CD4-positive, alpha-beta T cell (primary cell): Measurements from ENCODE around the gene AGBL4. TPM values are rescaled to one million over a fixed set of nuclear protein-coding genes. Genes with fewer than 3 reads are reported as not detected.

Experiments
- ATAC-seq: fragments of 200-7000 bp; cut with Tn5 transposase; one replicate; pipeline ENCODE4 v1.10.0; 2022; ENCODE audit warnings: mild to moderate bottlenecking; ENCODE audit not compliant: poor library complexity
- CTCF ChIA-PET: fragments of 350-600 bp; sonication (Branson Sonifier 250); formaldehyde crosslinking; loops from one replicate; lab custom pipeline; 2021; ENCODE audit warnings: antibody characterized with exemption, inconsistent platforms; lab: Charles Lee
- POLR2A ChIA-PET: fragments of 350-600 bp; sonication (Branson Sonifier 250); formaldehyde crosslinking; loops from one replicate; lab custom pipeline; 2021; ENCODE audit warnings: antibody characterized with exemption, inconsistent platforms; lab: Charles Lee
- DNase-seq, 14 experiments: peaks; one replicate each; pipeline ENCODE4 v3.0.0-alpha.2; 2013 to 2020; ENCODE audit warnings: mixed read lengths in 2 of 14
- H3K27ac ChIP-seq, 2 donors: one replicate each; pipeline versions ENCODE4 v1.5.1 to v1.7.0; 2013; ENCODE audit warnings: low read length in 2 of 2, low read depth in 1 of 2, mild to moderate bottlenecking in 1 of 2
- H3K27me3 ChIP-seq, 2 experiments: 1 replicate in 1 of 2; 2 replicates in 1 of 2; pipeline versions ENCODE4 v1.6.1 to v1.7.0; 2013; ENCODE audit warnings: low read length in 2 of 2, control low read depth in 1 of 2, mild to moderate bottlenecking in 1 of 2, moderate library complexity in 1 of 2; ENCODE audit not compliant: insufficient read depth in 2 of 2, control insufficient read depth in 1 of 2
- H3K36me3 ChIP-seq: one replicate; pipeline ENCODE4 v1.6.1; 2013; ENCODE audit warnings: low read length, control low read depth; ENCODE audit not compliant: insufficient read depth
- H3K4me1 ChIP-seq: one replicate; pipeline ENCODE4 v1.6.1; 2013; ENCODE audit warnings: low read length, control low read depth; ENCODE audit not compliant: insufficient read depth
- H3K4me3 ChIP-seq: one replicate; pipeline ENCODE4 v1.5.1; 2013; ENCODE audit warnings: mild to moderate bottlenecking, low read length, moderate library complexity
- H3K9me3 ChIP-seq, 2 experiments: 1 replicate in 1 of 2; 2 replicates in 1 of 2; pipeline versions ENCODE4 v1.6.1 to v1.7.0; 2013; ENCODE audit warnings: low read length in 2 of 2, mild to moderate bottlenecking in 2 of 2, control low read depth in 1 of 2, moderate library complexity in 1 of 2; ENCODE audit not compliant: control insufficient read depth in 1 of 2, insufficient read depth in 1 of 2
- H3K27ac Mint-ChIP-seq: one replicate; pipeline ENCODE4 v1.8.0; 2020; ENCODE audit warnings: mixed read lengths
- H3K27me3 Mint-ChIP-seq: one replicate; pipeline ENCODE4 v1.8.0; 2021; ENCODE audit warnings: mixed read lengths
- H3K36me3 Mint-ChIP-seq: one replicate; pipeline ENCODE4 v1.8.0; 2021; ENCODE audit warnings: low read depth, mixed read lengths
- H3K4me1 Mint-ChIP-seq: one replicate; pipeline ENCODE4 v1.8.0; 2021; ENCODE audit warnings: low read depth, mixed read lengths
- H3K4me3 Mint-ChIP-seq: one replicate; pipeline ENCODE4 v1.8.0; 2020; ENCODE audit warnings: mild to moderate bottlenecking, mixed read lengths
- H3K9me3 Mint-ChIP-seq: one replicate; pipeline ENCODE4 v1.8.0; 2020; ENCODE audit warnings: mixed read lengths
- intact Hi-C, 2 experiments: fragments of 100-400 bp; cut with DNase I in 1 of 2; cut with micrococcal nuclease in 1 of 2; formaldehyde crosslinking; loops; one replicate each; pipeline versions ENCODE4 v1.15.1 to v1.9.0; 2023 to 2025; cut with DNase I, micrococcal nuclease
- total RNA-seq, 174 experiments: library from RNA in 2 of 174; stranded (reverse) in 2 of 174; gene quantifications; one replicate each; pipeline ENCODE4 v1.2.3 and lab custom pipeline; 2021 to 2026
- TF ChIP-seq, protein P1 (sequence below): fragments of 200-600 bp; IDR thresholded peaks from one replicate; pipeline ENCODE4 v1.8.0; 2022; ENCODE audit warnings: antibody characterized with exemption, mild to moderate bottlenecking

AGBL4 gene
- total RNA-seq, 2 experiments from 2014 or later = 0.11 TPM; not detected in 1

DNA sequence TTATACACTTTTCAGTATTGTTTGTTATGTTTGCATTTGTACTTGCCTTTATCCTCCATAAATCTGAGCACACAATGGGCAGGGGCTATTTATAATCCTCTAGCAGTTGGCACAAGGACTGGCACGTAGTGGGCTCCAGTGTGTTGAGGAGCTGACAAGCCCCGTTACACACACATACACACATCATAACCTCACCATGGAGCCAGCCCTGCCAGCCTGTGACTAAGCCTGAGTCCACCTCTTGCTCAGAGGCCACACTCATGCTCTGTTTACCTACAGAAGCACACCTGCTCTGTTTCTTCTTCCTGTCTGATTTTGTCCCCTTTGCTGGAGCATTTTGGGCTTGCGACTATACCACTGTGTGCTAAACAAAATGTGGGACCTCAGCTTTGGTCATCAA is 1487.3 kb downstream of the AGBL4 start:
- CTCF ChIA-PET = no interaction called here

GRCh38 chr1:48532976-48533375 is 1490.8 kb downstream of the AGBL4 start:
- Histone ChIP-seq H3K4me1 (no peaks in the 10 kb centered on the region), H3K9me3 (peaks cover 0 to 5% of the 10 kb centered on the region in 2 experiments), H3K4me3 (no peak overlapping the region), H3K36me3 (no peaks in the 10 kb centered on the region), H3K27ac (no peak overlapping the region), H3K27me3 (peaks cover 0 to 3% of the 10 kb centered on the region in 2 experiments)
- ChIA-PET POLR2A (no interaction called here), CTCF (no interaction called here)
- Mint-ChIP-seq H3K27ac (no peak overlapping the region), H3K4me3 (no peak overlapping the region), H3K36me3 (no peaks in the 10 kb centered on the region), H3K4me1 (no peaks in the 10 kb centered on the region), H3K9me3 (no peaks in the 10 kb centered on the region), H3K27me3 (peaks cover 47% of the 10 kb centered on the region)
- no peak for ATAC-seq
- DNase-seq = no peak
- TF ChIP-seq, protein P1, sequence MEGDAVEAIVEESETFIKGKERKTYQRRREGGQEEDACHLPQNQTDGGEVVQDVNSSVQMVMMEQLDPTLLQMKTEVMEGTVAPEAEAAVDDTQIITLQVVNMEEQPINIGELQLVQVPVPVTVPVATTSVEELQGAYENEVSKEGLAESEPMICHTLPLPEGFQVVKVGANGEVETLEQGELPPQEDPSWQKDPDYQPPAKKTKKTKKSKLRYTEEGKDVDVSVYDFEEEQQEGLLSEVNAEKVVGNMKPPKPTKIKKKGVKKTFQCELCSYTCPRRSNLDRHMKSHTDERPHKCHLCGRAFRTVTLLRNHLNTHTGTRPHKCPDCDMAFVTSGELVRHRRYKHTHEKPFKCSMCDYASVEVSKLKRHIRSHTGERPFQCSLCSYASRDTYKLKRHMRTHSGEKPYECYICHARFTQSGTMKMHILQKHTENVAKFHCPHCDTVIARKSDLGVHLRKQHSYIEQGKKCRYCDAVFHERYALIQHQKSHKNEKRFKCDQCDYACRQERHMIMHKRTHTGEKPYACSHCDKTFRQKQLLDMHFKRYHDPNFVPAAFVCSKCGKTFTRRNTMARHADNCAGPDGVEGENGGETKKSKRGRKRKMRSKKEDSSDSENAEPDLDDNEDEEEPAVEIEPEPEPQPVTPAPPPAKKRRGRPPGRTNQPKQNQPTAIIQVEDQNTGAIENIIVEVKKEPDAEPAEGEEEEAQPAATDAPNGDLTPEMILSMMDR = no peak
- intact Hi-C loops = no loop called here

More for the DNA sequence above, 1487.3 kb downstream of the AGBL4 start:
- H3K4me1 Mint-ChIP-seq = no peaks in the 10 kb centered on the region
- POLR2A ChIA-PET = no interaction called here
- Histone ChIP-seq H3K4me1 (no peaks in the 10 kb centered on the region), H3K36me3 (no peaks in the 10 kb centered on the region), H3K27me3 (peaks cover 0 to 3% of the 10 kb centered on the region in 2 experiments), H3K9me3 (no peaks in the 10 kb centered on the region), H3K27ac (no peak overlapping the region), H3K4me3 (no peak overlapping the region)
- no peak overlapping the region for H3K27ac Mint-ChIP-seq
- peaks cover 50% of the 10 kb centered on the region for H3K27me3 Mint-ChIP-seq
- ATAC-seq (no peak), DNase-seq (no peak)
- no peaks in the 10 kb centered on the region for H3K9me3 Mint-ChIP-seq
- no peaks in the 10 kb centered on the region for H3K36me3 Mint-ChIP-seq
- intact Hi-C loops = no loop called here
- TF ChIP-seq, protein P1 = no peak
- H3K4me3 Mint-ChIP-seq = no peak overlapping the region

GRCh38 chr1:48530727-48531351 is 1492.9 kb downstream of the AGBL4 start:
- ChIA-PET POLR2A (no interaction called here), CTCF (no interaction called here)
- DNase-seq = peak in 4 of 14 experiments; percentile 2 to 31 (median 11)
- Histone ChIP-seq H3K4me1 (no peaks in the 10 kb centered on the region), H3K27ac (no peak overlapping the region), H3K27me3 (peaks cover 0 to 3% of the 10 kb centered on the region in 2 experiments), H3K4me3 (no peak overlapping the region), H3K9me3 (peaks cover 0 to 5% of the 10 kb centered on the region in 2 experiments), H3K36me3 (no peaks in the 10 kb centered on the region)
- no peaks in the 10 kb centered on the region for H3K36me3 Mint-ChIP-seq
- no peaks in the 10 kb centered on the region for H3K9me3 Mint-ChIP-seq
- TF ChIP-seq, protein P1 = peak; percentile 15
- no peak overlapping the region for H3K4me3 Mint-ChIP-seq
- no peaks in the 10 kb centered on the region for H3K4me1 Mint-ChIP-seq
- peaks cover 59% of the 10 kb centered on the region for H3K27me3 Mint-ChIP-seq
- intact Hi-C loops = no loop called here
- no peak for ATAC-seq
- no peak overlapping the region for H3K27ac Mint-ChIP-seq
